T-cell (primary cell): ENCODE data around the gene D2HGDH. TPM values are rescaled to one million over a fixed set of nuclear protein-coding genes. Genes with fewer than 3 reads are reported as not detected.
"Not testable (repeated sequence)": the region's sequence is repeated elsewhere in the genome, so short reads cannot be mapped to it uniquely, and the experiment has no call there.

ENCODE experiments used
- ATAC-seq, 4 experiments: fragments of 200-7000 bp in 3 of 4; fragments of 150-1000 bp in 1 of 4; cut with Tn5 transposase; replicated peaks in 1 of 4; 1 replicate in 3 of 4; 2 replicates in 1 of 4; pipeline ENCODE4 v1.10.0; 2021; ENCODE audit warnings: moderate library complexity in 3 of 4, mild to moderate bottlenecking in 2 of 4, moderate number of reproducible peaks in 1 of 4
- CTCF ChIA-PET, 2 donors: fragments of 300-600 bp; sonication (Branson Sonifier 250); formaldehyde crosslinking; loops; one replicate each; lab custom pipeline; 2022; ENCODE audit warnings: antibody characterized with exemption in 2 of 2; lab: Charles Lee
- POLR2A ChIA-PET, 2 donors: fragments of 300-600 bp; sonication (Branson Sonifier 250); formaldehyde crosslinking; loops; one replicate each; lab custom pipeline; 2022; ENCODE audit warnings: antibody characterized with exemption in 2 of 2; lab: Charles Lee
- DNase-seq, 35 experiments: peaks; one replicate each; pipeline versions ENCODE4 v3.0.0 to v3.0.0-alpha.2; 2013 to 2023
- H3K27ac ChIP-seq: one replicate; pipeline ENCODE4 v1.5.1; 2013; ENCODE audit warnings: low read length
- H3K27me3 ChIP-seq, 2 experiments: replicated peaks in 1 of 2; 1 replicate in 1 of 2; 2 replicates in 1 of 2; pipeline versions ENCODE4 v1.6.1 to v1.7.0; 2013; ENCODE audit warnings: low read length in 1 of 2, mixed read lengths in 1 of 2; ENCODE audit not compliant: control insufficient read depth in 2 of 2, insufficient read depth in 2 of 2; ENCODE audit errors: extremely low read depth in 1 of 2
- H3K36me3 ChIP-seq, 2 donors: 1 replicate in 1 of 2; 2 replicates in 1 of 2; pipeline versions ENCODE4 v1.6.1 to v1.7.0; 2013; ENCODE audit warnings: low read length in 1 of 2; ENCODE audit not compliant: control insufficient read depth in 2 of 2, insufficient read depth in 1 of 2; ENCODE audit errors: extremely low read depth in 1 of 2
- H3K4me1 ChIP-seq, 2 experiments: 1 replicate in 1 of 2; 2 replicates in 1 of 2; pipeline versions ENCODE4 v1.6.1 to v1.7.0; 2013; ENCODE audit warnings: low read length in 2 of 2, mixed read lengths in 1 of 2; ENCODE audit not compliant: insufficient read depth in 2 of 2, control insufficient read depth in 1 of 2; ENCODE audit errors: extremely low read depth in 1 of 2
- H3K4me3 ChIP-seq, 2 donors: 1 replicate in 1 of 2; 2 replicates in 1 of 2; pipeline versions ENCODE4 v1.5.1 to v1.7.0; 2013; ENCODE audit warnings: mild to moderate bottlenecking in 2 of 2, low read length in 1 of 2, moderate library complexity in 1 of 2; ENCODE audit not compliant: control insufficient read depth in 1 of 2; ENCODE audit errors: extremely low read depth in 1 of 2
- H3K9me3 ChIP-seq: 2 replicates; pipeline ENCODE4 v1.7.0; 2013
- H3K27ac Mint-ChIP-seq, 2 donors: one replicate each; pipeline ENCODE4 v1.8.0; 2020 to 2021; ENCODE audit warnings: mild to moderate bottlenecking in 2 of 2, mixed read lengths in 2 of 2
- H3K27me3 Mint-ChIP-seq, 2 donors: one replicate each; pipeline ENCODE4 v1.8.0; 2021 to 2022; ENCODE audit warnings: mixed read lengths in 2 of 2
- H3K36me3 Mint-ChIP-seq: one replicate; pipeline ENCODE4 v1.8.0; 2021; ENCODE audit warnings: mixed read lengths
- H3K4me1 Mint-ChIP-seq, 3 donors: one replicate each; pipeline ENCODE4 v1.8.0; 2020 to 2022; ENCODE audit warnings: mixed read lengths in 3 of 3, mild to moderate bottlenecking in 1 of 3
- H3K4me3 Mint-ChIP-seq, 3 donors: one replicate each; pipeline ENCODE4 v1.8.0; 2020 to 2022; ENCODE audit warnings: mild to moderate bottlenecking in 3 of 3, mixed read lengths in 3 of 3, moderate library complexity in 3 of 3
- H3K9me3 Mint-ChIP-seq, 3 donors: one replicate each; pipeline ENCODE4 v1.8.0; 2020 to 2022; ENCODE audit warnings: mixed read lengths in 3 of 3
- WGBS: methylation state at CpG from one replicate; pipeline ENCODE4 v1.1.5; 2013; ENCODE audit warnings: missing lambda C conversion rate; ENCODE audit not compliant: insufficient coverage; 5-methylcytosine and 5-hydroxymethylcytosine counted together
- total RNA-seq, 35 experiments: library from RNA in 6 of 35; stranded (reverse) in 6 of 35; fragments of 120-200 nt in 1 of 35; gene quantifications; one replicate each; pipeline versions ENCODE4 v1.2.1 to v1.2.4 and lab custom pipeline; 2013 to 2026

The D2HGDH gene
- total RNA-seq, 5 donors from 2014 or later (not counting 1 experiment from before 2014, with no cell fraction given) = 48.6 to 58.3 (median 54.0) TPM

- 97% methylated on average over 20 of the region's 20 CpGs for WGBS
- H3K4me3 ChIP-seq = no peak overlapping the region
- Mint-ChIP-seq H3K9me3 (no peaks in the 10 kb centered on the region), H3K27me3 (no peaks in the 10 kb centered on the region), H3K4me3 (no peak overlapping the region), H3K4me1 (peaks cover 0 to under 1% (median 0%) of the 10 kb centered on the region in 3 donors), H3K27ac (no peak overlapping the region), H3K36me3 (peaks cover 24% of the 10 kb centered on the region)
- ChIA-PET CTCF (no interaction called here), POLR2A (no interaction called here)
- H3K4me1 ChIP-seq = peaks cover 0 to 7% of the 10 kb centered on the region in 2 experiments
- DNase-seq (no peak), ATAC-seq (no peak)
- H3K27me3 ChIP-seq = no peaks in the 10 kb centered on the region
- peaks cover 22 to 30% of the 10 kb centered on the region in 2 donors for H3K36me3 ChIP-seq
- H3K27ac ChIP-seq = no peak overlapping the region
- H3K9me3 ChIP-seq = no peaks in the 10 kb centered on the region
These were observed 19.6 kb downstream of the D2HGDH start for GRCh38 chr2:241754042-241754441.

DNA sequence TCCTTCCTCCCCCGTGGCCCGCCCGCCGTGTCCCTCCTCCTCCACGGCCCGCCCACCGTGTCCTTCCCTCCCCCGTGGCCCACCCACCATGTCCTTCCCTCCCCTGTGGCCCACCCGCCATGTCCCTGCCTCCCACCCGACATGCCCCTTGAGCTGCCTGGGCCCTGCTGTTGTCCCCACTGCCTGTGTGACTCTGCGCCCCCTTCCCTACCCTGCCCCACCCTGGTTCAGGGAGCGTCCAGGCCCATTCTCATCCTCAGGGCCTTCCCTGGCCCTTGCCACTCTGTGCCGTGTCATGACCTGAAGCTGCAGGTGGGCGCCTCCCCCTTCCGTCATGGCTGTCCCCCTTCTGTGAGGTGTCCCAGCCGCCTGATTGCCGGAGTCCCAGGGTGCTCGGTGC lies 20.7 kb downstream of the D2HGDH start:
- Histone ChIP-seq H3K4me1 (peaks cover 0 to 15% of the 10 kb centered on the region in 2 experiments), H3K36me3 (peaks cover 22 to 30% of the 10 kb centered on the region in 2 donors), H3K27ac (no peak overlapping the region), H3K9me3 (no peaks in the 10 kb centered on the region), H3K4me3 (no peak overlapping the region), H3K27me3 (no peaks in the 10 kb centered on the region)
- 96% methylated on average over 12 of the region's 18 CpGs for WGBS
- no peak overlapping the region for H3K27ac Mint-ChIP-seq
- no peak overlapping the region for H3K4me3 Mint-ChIP-seq
- ATAC-seq (no peak), DNase-seq (no peak)
- no peaks in the 10 kb centered on the region for H3K9me3 Mint-ChIP-seq
- ChIA-PET CTCF (no interaction called here), POLR2A (no interaction called here)
- H3K4me1 Mint-ChIP-seq = peaks cover 0 to 6% (median 0%) of the 10 kb centered on the region in 3 donors
- no peaks in the 10 kb centered on the region for H3K27me3 Mint-ChIP-seq
- H3K36me3 Mint-ChIP-seq = peaks cover 25% of the 10 kb centered on the region

- peaks cover 0 to 20% of the 10 kb centered on the region in 2 experiments for H3K4me1 ChIP-seq
- DNase-seq (no peak), ATAC-seq (no peak)
- Mint-ChIP-seq H3K4me3 (no peak overlapping the region), H3K27me3 (no peaks in the 10 kb centered on the region), H3K36me3 (peaks cover 27% of the 10 kb centered on the region), H3K27ac (no peak overlapping the region), H3K9me3 (peaks cover 0 to 1% (median 1%) of the 10 kb centered on the region in 3 donors), H3K4me1 (peaks cover 0 to 7% (median 1%) of the 10 kb centered on the region in 3 donors)
- CTCF ChIA-PET = no interaction called here
- no peak overlapping the region for H3K4me3 ChIP-seq
- H3K9me3 ChIP-seq = no peaks in the 10 kb centered on the region
- H3K36me3 ChIP-seq = peaks cover 22 to 30% of the 10 kb centered on the region in 2 donors
- 95% methylated on average over 19 of the region's 27 CpGs for WGBS
- POLR2A ChIA-PET = no interaction called here
- no peak overlapping the region for H3K27ac ChIP-seq
- peaks cover 0 to 3% of the 10 kb centered on the region in 2 experiments for H3K27me3 ChIP-seq
These were observed 21.3 kb downstream of the D2HGDH start for GRCh38 chr2:241755777-241756176.

DNA sequence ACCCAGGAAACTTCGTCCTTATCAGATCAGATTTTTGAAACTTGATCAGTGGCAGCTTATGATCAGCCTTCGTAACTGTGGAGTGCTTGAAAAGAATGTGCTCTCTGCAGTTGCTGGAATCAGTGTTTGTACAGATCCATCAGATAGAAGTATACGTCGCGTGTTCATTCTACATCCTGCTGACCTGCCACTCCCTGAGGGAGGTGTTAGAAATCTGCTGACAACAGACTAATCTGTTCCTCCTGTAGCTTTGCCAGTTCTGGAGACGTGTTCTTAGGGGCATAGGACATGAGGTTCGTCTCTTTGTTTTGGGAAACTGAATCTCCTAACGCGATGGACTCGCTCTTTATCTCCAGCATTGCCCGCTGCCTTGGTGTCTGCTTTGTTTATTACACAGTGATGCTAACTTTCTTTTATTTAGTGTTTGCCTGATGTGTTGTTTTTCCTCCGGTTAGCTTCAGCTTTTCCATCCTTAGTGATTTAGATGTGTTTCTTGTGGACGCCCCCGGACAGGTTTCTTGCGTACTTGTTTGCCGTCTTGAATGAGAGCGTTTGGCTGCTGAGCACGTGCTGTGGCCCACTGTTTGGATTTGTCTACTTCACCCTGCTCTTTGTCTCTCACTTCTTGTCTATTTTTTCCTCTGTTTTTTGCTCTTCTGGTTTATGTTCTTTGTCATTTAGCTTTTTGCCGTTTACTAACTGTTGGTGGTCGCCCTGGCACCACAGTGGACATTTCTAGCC lies 24.8 kb downstream of the D2HGDH start:
- ATAC-seq = no peak
- Histone ChIP-seq H3K4me1 (peaks cover 0 to 53% of the 10 kb centered on the region in 2 experiments), H3K27me3 (peaks cover 0 to 3% of the 10 kb centered on the region in 2 experiments), H3K36me3 (peaks cover 14 to 20% of the 10 kb centered on the region in 2 donors), H3K9me3 (no peaks in the 10 kb centered on the region), H3K27ac (no peak overlapping the region), H3K4me3 (no peak overlapping the region)
- WGBS = 74% methylated on average over 10 of the region's 20 CpGs
- ChIA-PET CTCF (no interaction called here), POLR2A (no interaction called here)
- Mint-ChIP-seq H3K36me3 (peaks cover 29% of the 10 kb centered on the region), H3K4me3 (no peak overlapping the region), H3K27me3 (no peaks in the 10 kb centered on the region), H3K9me3 (peaks cover 0 to 3% (median 3%) of the 10 kb centered on the region in 3 donors), H3K27ac (peak overlapping the region in 1 of 2 donors; percentile 2), H3K4me1 (peaks cover 16 to 31% (median 20%) of the 10 kb centered on the region in 3 donors)
- peak in 1 of 35 experiments; percentile 34 for DNase-seq

GRCh38 chr2:241759893-241760292 lies 25.5 kb downstream of the D2HGDH start:
- peaks cover 0 to 60% of the 10 kb centered on the region in 2 experiments for H3K4me1 ChIP-seq
- H3K27me3 Mint-ChIP-seq, H3K4me3 ChIP-seq, DNase-seq, H3K27ac ChIP-seq, H3K9me3 Mint-ChIP-seq, H3K27me3 ChIP-seq, H3K4me3 Mint-ChIP-seq, POLR2A ChIA-PET, ATAC-seq, H3K9me3 ChIP-seq, CTCF ChIA-PET: not testable (repeated sequence)
- WGBS = no CpG with 5 or more reads among the region's 16 CpGs
- H3K36me3 ChIP-seq = peaks cover 9 to 18% of the 10 kb centered on the region in 2 donors
- H3K4me1 Mint-ChIP-seq = peaks cover 16 to 35% (median 20%) of the 10 kb centered on the region in 3 donors
- peaks cover 28% of the 10 kb centered on the region for H3K36me3 Mint-ChIP-seq
- H3K27ac Mint-ChIP-seq = peak overlapping the region in 1 of 2 donors; percentile 2

DNA sequence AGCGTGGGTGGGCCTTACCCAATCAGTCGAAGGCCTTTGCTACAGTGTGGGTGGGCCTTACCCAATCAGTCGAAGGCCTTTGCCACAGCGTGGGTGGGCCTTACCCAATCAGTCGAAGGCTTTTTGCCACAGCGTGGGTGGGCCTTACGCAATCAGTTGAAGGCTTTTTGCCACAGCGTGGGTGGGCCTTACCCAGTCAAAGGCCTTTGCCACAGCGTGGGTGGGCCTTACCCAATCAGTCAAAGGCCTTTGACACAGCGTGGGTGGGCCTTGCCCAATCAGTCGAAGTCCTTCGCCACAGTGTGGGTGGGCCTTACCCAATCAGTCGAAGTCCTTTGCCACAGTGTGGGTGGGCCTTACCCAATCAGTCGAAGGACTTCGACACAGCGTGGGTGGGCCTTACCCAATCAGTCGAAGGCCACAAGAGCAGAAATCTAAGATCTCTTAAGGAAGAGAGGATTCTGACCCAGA lies 25.9 kb downstream of the D2HGDH start:
- ChIA-PET CTCF (no interaction called here), POLR2A (no interaction called here)
- Histone ChIP-seq H3K4me3 (no peak overlapping the region), H3K27me3 (peaks cover 0 to 3% of the 10 kb centered on the region in 2 experiments), H3K36me3 (peaks cover 7 to 13% of the 10 kb centered on the region in 2 donors), H3K9me3 (no peaks in the 10 kb centered on the region), H3K4me1 (peaks cover 0 to 63% of the 10 kb centered on the region in 2 experiments), H3K27ac (no peak overlapping the region)
- Mint-ChIP-seq H3K27me3 (no peaks in the 10 kb centered on the region), H3K27ac (no peak overlapping the region), H3K4me1 (peaks cover 16 to 35% (median 20%) of the 10 kb centered on the region in 3 donors), H3K9me3 (peaks cover 0 to 3% (median 3%) of the 10 kb centered on the region in 3 donors), H3K4me3 (no peak overlapping the region), H3K36me3 (peaks cover 28% of the 10 kb centered on the region)
- no peak for DNase-seq
- no peak for ATAC-seq
- WGBS = 93% methylated on average over 11 of the region's 17 CpGs
